GM21360 (cell line): ENCODE results near the gene TLX1.

Experiments used
- ATAC-seq: cut with Tn5 transposase; IDR thresholded peaks from one replicate; pipeline ENCODE4 v1.9.1; 2021; ENCODE audit warnings: mild to moderate bottlenecking, moderate library complexity; ENCODE audit not compliant: unreplicated experiment

Gene TLX1

DNA sequence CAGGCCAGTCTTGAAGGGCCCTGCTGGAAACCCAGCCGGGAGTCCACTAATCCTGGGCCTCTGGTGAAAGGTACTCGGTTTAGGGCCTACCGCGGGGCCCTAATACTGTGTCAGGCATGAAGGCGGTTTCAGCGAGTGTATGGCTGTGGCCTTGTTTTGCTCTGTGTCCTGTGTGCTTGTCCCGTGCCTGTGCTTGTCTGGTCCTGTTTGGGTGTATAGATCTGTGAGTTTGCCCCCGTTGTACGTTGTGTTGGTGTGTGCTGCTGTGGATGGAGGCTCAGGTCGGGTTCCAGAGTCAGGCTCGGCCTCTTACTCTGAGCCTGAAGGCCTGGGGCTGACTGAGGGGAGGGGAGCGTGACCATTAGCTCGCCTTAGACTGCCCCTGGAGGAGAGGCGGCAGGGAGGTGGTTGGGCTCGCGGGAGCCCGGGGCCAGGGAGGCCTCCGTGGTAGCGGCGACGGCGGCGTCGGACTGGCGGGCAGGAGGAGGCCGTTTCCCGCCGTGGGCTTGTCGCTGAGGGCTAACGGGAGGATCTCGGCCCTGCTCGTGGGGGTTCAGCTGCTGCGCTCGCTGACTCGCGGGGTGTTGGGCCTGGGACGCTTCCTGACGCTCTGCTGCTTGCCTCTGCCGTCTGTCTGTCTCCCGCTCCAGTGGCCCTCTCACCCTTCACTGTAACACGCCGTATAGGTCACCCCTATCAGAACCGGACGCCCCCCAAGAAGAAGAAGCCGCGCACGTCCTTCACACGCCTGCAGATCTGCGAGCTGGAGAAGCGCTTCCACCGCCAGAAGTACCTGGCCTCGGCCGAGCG lies 2.6 kb downstream of the TLX1 start:
- no peak for ATAC-seq

- no peak for ATAC-seq
Measured at GRCh38 chr10:101134299-101135127, 3.4 kb downstream of the TLX1 start.

DNA sequence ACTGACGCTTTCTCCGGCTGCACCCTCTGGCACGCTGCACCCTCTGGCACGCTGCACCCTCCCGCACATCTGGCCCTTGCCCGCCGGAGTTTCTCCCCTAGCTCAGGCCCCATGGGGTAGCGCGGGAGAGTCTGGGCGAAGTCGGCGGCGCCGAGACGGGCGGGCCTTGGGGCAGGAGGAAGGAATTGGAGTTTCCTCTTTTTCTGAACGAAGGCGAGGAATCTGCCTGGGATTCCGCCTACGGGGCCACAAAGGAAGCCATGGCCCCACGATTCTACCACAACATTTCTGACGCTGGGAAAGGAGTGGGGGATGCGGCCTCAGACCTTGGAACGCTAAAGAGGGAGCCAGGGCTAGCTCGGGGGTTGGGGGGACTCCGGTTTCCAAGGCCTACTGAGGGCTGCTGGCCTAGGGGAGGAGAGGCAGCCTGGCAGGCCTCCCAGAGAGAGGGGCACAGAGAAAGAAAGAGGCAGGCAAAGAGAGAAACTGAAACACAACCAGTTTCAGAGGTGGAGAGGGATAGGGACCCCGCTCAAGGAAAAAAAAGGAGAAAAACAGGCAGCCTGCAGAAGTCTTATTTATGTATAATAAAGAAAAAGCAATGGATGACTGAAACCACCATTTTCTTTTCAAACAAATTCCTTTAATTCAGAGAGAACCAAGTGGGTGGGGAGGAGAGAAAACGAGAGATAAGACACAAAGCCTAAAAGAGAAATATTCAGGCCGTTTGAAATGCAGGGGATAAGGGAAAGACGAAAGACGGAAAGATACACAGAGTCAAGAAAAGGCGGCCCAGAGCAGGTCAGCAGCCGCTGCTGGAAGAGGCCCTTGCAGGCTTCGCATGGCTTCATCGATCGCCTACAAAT lies 4.3 kb downstream of the TLX1 start:
- ATAC-seq: no peak

DNA sequence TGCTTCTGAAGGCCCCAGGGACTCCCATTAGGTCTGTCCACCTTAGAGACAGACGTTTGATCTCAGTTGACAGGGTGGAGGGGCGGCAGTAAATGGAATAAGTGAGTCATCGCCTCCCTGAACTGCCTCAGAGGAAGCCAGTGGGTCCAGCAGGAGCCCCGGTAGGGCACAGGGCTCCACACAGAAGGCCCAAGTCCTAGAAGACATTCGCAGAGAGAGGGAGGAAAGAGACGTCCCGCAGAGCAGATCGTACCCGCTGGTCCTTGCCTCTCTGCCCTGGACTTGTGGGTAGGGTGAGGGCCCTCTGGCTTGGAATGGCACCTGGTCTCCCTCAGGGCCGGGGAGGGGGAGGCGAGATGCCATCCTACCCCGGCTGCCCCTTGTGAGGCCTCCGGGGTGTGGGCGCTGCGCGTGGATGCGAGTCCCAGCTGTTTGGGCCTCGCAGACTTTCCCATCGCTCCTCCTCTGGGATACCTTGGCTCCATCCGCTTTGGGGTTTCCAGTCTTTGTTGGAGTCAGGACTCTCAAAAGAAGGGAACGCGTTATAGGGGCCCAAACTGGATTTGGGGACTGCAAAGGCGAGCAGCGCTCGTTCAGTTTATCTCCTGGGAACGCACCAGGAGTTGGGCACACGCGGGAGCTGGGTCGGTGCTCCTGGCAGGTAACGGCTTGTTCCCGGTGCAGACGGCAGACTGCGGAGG lies 5.1 kb downstream of the TLX1 start:
- ATAC-seq: no peak

GRCh38 chr10:101136708-101137121 lies 5.6 kb downstream of the TLX1 start:
- ATAC-seq: no peak

DNA sequence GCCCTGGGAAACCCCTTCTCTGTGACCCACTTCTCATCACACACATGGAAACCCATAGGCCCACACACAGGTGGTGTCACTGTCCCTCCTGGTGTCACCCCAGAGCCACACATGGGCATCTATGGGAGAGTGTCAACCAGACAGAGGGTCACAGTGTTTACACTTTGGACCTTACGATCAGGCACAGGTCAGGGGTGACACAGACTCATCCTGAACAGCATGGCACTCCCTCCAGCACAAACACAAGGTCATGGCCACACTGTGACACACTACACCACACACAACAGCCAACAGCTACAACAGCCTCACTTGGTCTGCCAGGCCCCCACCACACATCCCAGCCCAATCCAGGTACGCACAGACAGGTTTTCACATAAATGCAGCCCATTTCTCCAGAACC lies 6.2 kb downstream of the TLX1 start:
- no peak for ATAC-seq

DNA sequence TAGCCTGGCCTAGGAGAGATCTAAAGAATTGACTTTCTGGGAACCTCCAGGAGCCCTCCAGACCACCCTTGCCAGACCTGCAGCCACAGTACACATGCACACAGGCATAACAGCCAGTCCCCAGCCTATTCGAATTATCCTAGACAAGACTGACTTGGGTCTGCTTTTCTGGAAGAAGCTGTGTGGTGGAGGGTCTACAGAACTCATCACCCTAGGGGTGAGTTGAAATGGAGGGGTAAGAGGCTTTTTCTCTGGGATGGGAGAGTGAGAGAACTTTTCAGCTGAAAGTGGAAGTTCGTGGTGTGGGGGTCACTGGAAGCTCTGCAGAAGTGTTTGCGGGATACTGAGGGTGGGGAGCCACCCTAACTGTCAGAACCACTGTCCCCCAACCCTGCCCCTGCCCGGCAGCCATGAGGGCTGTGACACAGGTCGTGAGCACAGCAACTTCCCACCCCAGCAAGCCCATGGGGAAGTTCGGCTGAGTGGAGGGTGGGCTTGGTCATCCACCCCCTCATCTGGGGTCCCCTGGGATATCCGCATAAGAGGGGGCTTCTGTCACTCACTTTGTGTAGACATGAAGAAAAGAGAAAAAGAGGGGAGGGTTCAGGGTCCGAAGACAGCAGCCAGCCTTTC lies 7.8 kb downstream of the TLX1 start:
- ATAC-seq: no peak

GRCh38 chr10:101139421-101139911 lies 8.4 kb downstream of the TLX1 start:
- no peak for ATAC-seq

- no peak for ATAC-seq
Measured at GRCh38 chr10:101140084-101140949, 9.2 kb downstream of the TLX1 start.

- ATAC-seq: no peak
Measured at GRCh38 chr10:101140950-101141615, 10.0 kb downstream of the TLX1 start.

- ATAC-seq: peak; percentile 79
Measured at GRCh38 chr10:101141616-101142532, 10.8 kb downstream of the TLX1 start.

GRCh38 chr10:101142533-101143344 lies 11.6 kb downstream of the TLX1 start:
- no peak for ATAC-seq

DNA sequence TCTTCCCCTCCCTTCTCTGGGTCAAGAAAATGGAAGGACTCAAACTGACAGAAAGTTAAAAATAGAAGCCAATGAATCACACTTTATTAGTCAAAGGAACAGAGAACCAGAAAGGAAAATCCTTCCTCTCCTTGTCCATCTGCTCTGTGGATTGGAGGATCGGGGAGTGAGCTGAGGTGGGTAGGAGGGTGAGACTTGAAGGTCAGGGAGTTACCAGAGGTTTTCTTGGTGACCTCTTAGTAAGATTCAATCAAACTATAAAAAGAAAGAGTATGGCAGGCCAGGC lies 12.2 kb downstream of the TLX1 start:
- no peak for ATAC-seq

GRCh38 chr10:101144053-101144452 lies 13.0 kb downstream of the TLX1 start:
- no peak for ATAC-seq

GRCh38 chr10:101145145-101145544 lies 14.0 kb downstream of the TLX1 start:
- no peak for ATAC-seq

DNA sequence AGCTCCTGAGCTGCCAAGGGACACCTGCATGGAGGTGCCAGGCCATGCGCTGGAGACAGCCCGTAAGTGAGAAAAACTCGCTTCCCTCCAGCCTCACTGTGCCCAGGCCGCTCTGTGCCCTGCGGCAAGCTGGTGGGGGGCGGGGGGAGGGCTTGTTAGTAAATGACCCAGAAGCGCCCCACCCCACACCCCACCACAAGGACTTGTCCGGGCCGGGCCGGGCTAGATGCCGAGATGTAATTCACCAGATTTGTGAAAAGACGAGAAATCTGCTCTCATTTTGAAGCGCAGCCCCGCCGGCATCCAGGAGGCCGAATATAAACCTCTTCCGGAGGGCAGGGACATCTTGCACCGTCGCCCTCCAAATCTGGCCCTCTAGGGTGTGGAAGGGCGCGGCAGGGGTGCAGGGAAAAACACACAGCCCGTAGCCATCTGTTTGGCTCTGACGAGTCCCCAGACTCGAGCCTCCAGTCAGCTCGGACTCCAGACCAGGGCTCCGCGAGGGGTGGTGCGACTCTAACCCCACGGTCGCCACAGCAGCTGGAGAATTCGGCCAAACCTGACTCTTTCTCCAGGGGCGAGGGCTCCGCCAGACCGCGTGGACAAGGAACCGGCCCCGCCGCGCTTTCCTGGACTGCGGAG lies 14.8 kb downstream of the TLX1 start:
- no peak for ATAC-seq
